ENCODE measurements around the gene TBC1D10A.

DNA sequence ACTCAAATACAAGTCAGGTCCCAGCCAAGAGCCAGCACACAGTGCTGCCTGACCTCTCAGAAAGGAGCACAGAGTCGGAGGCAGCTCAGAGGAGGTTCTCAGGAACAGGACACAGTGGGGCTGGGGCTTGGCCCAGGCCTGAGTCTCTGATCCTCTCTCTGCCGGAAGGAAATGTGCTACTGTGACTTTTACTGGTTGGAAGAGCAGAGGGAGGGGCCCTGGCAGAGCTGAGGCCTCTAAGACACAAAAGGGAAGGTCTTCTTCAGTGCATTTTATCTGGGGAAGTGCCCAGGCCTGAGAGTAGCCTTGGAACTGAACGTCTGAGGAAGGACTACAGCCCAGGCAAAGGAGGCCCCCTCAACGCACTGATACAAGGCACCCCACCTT is 21.2 kb downstream of the TBC1D10A start:
- TF ChIP-seq, protein P1, sequence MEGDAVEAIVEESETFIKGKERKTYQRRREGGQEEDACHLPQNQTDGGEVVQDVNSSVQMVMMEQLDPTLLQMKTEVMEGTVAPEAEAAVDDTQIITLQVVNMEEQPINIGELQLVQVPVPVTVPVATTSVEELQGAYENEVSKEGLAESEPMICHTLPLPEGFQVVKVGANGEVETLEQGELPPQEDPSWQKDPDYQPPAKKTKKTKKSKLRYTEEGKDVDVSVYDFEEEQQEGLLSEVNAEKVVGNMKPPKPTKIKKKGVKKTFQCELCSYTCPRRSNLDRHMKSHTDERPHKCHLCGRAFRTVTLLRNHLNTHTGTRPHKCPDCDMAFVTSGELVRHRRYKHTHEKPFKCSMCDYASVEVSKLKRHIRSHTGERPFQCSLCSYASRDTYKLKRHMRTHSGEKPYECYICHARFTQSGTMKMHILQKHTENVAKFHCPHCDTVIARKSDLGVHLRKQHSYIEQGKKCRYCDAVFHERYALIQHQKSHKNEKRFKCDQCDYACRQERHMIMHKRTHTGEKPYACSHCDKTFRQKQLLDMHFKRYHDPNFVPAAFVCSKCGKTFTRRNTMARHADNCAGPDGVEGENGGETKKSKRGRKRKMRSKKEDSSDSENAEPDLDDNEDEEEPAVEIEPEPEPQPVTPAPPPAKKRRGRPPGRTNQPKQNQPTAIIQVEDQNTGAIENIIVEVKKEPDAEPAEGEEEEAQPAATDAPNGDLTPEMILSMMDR (conservative IDR thresholded peaks at IDR 0.05; ENCODE audit: low read depth, low read length) = no peak
- no peak for TF ChIP-seq EZH2 (IDR thresholded peaks at IDR 0.05; ENCODE audit: borderline replicate concordance, low read depth, low read length, poor library complexity, severe bottlenecking)
